ENCODE measurements around the gene ADAMTS18.

GRCh38 chr16:77332792-77333191 is 102.0 kb downstream of the ADAMTS18 start:
- TF ChIP-seq POLR2A (IDR thresholded peaks at IDR 0.05) (no peak), CTCF (IDR thresholded peaks at IDR 0.05) (no peak)
